Eye (tissue), 1 donor: ENCODE results near the gene TSHZ3.
A peak's percentile ranks its signal among the peaks of the same experiment; 100 is the strongest.

Experiments used
- DNase-seq: peaks from one replicate; pipeline ENCODE4 v3.0.0-alpha.2; 2015

Gene TSHZ3, protein sequence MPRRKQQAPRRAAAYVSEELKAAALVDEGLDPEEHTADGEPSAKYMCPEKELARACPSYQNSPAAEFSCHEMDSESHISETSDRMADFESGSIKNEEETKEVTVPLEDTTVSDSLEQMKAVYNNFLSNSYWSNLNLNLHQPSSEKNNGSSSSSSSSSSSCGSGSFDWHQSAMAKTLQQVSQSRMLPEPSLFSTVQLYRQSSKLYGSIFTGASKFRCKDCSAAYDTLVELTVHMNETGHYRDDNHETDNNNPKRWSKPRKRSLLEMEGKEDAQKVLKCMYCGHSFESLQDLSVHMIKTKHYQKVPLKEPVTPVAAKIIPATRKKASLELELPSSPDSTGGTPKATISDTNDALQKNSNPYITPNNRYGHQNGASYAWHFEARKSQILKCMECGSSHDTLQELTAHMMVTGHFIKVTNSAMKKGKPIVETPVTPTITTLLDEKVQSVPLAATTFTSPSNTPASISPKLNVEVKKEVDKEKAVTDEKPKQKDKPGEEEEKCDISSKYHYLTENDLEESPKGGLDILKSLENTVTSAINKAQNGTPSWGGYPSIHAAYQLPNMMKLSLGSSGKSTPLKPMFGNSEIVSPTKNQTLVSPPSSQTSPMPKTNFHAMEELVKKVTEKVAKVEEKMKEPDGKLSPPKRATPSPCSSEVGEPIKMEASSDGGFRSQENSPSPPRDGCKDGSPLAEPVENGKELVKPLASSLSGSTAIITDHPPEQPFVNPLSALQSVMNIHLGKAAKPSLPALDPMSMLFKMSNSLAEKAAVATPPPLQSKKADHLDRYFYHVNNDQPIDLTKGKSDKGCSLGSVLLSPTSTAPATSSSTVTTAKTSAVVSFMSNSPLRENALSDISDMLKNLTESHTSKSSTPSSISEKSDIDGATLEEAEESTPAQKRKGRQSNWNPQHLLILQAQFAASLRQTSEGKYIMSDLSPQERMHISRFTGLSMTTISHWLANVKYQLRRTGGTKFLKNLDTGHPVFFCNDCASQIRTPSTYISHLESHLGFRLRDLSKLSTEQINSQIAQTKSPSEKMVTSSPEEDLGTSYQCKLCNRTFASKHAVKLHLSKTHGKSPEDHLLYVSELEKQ

DNA sequence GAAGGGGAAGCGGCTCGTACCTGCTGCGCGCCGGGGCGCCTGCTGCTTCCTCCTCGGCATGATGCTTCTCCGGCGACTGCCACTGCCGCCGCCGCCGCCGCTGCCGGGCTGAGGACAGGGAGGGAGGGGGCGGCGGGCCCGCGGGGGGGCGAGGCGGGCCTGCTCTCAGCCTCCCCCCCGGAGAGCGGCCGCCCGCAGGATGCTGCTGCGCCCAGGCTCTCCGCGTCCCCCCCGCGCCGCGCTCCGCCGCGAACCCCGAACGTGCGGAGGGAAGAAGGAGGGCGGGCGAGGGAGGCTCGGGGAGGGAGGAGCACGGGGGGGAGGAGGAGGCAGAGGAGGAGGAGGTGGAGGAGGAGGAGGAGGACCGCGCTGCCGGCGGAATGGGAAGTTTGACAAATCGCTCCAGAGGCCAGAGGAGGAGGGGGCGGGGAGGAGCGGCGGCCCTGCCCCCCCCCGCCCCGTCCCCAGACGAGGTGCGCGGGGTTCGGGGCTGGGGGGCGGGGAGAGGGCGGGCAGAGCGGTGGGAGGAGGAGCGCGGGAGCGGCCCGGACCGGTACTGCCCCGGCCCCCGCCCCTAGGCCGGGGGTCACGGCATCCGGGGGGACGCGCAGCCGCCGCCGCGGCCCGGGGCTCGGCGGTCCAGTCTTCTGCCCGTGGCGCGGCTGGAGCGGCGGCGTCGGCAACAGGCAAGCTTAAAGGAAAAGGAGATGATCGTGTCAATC lies at the start of gene TSHZ3:
TSS of gene TSHZ3 (minus strand) at position 277 of the 722 bp plus-strand sequence. CDS start at position 60, 217 bp downstream.
- peak; percentile 89 for DNase-seq

DNA sequence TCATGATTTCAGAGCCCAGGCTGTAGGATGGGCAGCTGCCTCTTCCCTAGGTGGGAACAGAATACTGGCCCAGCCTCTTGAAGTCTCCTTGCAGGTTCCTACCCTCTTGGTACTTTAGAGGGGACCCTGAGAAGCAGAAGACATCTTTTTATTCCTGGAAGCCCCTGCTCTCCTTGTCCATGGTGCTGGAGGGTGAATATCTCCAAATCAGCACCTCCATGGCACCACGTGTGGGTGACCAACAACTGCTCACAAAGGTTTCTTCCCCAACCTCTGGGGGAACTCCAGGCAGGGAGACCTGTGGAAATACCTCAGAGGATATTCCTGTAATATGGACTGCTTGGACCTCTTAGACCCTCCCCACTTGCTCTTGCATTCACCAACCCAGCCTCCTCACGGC lies 48.1 kb upstream of the TSHZ3 start:
- DNase-seq, result no peak

DNA sequence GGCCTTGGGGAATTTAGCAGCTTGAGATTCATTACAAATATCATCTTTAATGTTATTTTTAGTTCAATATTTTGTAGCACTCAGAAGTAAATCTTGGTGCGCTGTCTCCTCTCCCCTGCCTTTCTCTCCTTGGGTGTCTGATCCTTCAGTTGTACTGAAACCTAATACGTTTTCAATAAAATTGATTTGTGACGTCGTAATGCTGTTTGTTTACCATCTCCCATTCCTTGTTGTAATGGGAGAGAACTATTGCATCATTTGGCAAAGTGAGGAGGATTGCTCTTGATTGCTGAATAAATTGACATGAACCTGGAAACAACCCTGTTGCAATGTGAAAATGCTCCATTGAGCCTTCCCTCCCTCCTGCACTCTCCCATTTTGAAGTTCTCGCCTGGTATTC lies 43.2 kb upstream of the TSHZ3 start:
- no peak for DNase-seq

DNA sequence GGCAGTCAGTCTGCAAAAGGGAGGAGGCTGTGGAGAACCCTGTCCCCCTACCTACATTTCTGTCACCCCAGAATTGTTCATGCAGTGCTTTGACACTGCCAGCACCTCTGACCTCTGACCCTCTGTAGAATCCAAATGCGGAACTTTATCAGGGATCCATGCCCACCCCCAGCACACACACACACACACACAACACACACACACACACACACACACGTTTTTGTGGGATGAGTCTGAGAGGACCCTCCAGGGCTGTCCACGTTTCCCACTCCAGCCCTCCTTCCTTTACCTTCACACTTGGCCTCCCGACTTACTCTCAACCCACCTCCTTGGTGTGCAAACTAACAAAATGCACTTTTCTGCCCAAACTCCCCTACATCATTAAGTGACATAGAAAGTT lies 42.3 kb upstream of the TSHZ3 start:
- DNase-seq, result no peak

DNA sequence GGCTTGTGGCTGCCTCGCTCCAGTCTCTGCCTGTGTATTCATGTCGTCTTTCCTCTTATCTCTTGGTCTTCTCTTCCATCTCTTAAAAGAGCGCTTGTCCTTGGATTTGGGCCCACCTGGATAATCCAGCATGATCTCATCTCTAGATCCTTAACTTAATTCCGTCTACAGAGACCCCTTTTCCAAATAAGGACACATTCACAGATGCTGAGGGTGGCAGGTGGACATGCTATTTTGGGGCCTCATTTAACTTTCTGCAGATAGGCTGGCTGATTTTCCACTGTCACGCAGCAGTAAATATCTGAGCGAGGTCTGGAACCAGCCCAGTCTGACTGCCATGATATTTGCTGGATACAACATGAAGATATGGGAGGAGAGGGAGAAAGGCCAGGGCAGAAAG lies 41.5 kb upstream of the TSHZ3 start:
- no peak for DNase-seq

DNA sequence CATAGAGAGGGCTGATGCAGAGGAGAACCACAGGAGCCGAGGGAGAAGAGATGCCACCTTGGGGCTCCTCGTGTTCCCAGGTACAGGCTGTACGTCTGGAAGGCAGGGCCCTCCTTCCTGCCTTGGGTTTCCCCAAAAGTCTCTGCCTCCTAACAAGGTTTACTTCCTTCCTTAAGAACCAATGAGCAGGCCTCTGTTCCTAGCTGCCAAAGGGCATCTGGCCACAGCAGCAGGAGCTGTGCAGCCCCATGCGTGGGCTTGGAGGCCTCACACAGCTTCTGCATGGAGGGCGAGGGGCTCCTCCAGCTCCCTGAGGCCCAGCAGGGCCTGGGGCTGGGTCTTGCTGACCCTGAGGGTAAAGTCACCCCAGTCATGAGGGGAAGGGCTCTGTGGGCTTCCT lies 40.6 kb upstream of the TSHZ3 start:
- DNase-seq, result no peak

DNA sequence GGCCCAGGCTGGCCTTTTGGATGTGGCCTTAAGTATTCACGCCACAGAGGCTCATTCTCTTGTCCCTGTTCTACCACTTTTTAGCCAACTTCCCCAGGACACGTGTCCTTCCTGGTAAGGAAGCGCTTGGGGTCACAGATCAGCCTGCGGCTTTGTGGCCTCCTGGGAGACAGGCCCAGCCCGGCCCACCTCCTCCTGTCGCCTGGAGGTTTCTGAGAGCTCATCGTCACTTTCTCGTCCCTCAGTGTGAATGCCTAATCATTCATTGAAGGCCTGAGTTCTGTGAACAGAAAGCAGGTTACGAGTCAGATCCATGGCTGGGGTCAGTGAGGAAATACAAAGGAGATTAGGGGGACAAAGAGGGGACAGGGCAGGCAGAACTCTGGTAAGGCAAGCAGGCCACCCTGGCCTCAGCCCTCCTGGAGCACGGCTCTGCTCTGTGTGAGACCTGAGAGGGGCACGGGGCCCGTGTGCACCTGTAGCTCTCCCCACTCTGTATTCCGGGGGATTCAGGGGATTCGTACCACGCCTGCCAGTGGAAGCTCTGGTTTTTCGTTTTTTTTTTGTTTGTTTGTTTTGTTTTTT lies 38.6 kb upstream of the TSHZ3 start:
- DNase-seq, result peak; percentile 74

DNA sequence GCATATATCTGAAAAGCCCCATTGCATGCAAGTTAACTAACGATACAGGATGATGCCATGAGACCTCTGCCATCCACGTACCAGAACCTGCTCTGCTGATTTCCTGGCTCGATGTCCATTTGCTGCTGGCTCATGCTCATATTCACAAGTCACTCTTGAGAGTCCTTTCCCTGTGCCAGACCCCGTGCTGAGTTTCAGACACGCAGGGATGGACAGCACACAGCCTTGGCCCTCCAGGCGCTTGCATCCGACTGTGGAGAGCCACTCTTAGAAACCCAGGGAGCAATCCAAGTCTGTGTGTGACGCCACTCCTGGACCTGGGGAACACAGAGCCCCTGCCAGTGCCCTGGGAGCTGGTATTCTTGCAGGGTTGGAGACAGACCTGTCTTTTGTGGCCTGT lies 37.6 kb upstream of the TSHZ3 start:
- no peak for DNase-seq

DNA sequence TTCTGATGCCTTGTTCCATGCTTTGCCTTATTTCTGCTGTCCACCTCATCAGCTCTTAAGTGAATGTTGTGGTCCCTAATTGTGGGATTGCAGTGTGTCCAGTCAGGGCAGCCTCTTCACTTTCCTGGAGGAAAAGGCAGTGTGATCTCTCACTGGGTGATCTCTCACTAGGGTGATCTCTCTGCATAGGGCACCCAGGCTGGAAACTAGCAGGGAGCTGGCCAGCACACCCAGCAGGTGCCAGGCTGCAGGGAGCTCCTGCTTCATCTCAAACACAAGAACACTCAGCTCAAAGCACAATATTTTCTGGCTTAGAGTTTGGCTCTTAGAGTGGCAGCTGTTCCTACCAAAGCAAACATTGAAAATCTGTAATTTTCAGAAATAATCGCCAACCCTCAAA lies 36.5 kb upstream of the TSHZ3 start:
- no peak for DNase-seq

DNA sequence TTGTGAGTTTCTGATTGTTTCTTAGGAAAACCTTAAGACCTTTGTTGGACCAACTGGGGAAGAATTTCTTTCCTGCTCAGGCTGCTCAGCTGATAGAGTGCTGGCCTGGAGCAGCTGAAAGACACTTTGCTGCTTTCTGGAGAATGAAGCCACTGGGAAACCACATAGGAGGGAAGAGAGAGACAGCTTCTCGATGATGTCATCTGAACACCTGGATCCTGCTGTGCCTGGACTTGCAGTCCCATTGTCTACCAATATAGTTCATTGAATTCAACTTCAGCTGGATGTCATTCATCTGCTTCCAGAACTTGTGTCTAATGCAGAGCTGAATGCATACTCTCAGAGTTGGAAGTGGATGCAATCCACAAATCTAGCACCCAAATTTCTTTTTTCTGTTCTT lies 34.3 kb upstream of the TSHZ3 start:
- no peak for DNase-seq

DNA sequence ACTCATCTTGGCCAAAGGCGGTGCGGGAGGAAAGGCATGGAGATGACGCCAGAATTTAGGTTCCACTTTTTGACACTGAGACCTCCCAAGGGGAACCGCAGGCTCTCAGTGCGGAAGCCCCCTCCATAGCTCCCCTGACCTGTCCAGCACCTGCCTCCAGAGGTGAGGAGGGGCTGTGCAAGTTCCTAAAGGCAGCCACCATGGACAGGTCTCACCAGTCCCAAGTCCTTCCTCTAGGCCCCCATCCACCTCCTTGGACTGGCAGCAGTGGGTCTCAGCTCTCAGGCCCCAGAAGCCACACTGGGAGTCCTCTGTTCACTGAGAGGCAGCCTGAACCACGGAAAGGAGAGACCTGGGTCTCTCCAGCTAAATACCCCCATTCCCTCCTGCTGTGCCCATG lies 31.6 kb upstream of the TSHZ3 start:
- DNase-seq, result no peak

DNA sequence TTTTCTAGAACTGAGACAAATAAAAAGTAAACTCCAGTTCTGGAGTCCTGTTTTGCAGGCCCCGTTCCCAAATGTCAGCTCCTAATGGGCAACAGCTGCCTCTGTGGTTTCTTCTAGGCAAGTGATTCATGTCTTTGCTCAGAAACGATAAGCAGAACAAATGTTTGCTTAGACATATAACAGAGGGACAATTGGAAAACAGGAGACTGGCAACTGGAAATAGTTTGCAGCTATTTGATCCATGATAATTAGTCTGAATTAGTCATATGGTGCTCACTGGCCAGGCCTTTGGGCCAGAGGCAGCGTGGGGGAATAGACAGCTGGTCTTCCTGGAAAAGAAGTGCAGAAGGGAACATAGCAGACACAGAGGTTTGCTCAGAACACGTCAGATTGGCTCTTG lies 29.2 kb upstream of the TSHZ3 start:
- peak; percentile 54 for DNase-seq

DNA sequence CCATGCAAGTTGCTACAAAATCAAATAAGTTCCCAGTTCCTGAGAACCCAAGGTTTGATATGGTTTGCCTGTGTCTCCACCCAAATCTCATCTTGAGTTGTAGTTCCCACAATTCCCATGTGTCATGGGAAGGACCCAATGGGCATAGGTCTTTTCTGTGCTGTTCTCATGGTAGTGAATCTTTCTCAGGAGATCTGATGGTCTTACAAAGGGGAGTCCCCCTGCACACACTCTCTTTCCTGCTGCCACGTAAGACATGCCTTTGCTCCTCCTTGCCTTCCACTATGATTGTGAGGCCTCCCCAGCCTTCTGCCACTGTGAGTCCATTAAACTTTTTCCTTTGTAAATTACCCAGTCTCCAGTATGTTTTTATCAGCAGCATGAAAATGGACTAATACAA lies 28.5 kb upstream of the TSHZ3 start:
- DNase-seq, result no peak

DNA sequence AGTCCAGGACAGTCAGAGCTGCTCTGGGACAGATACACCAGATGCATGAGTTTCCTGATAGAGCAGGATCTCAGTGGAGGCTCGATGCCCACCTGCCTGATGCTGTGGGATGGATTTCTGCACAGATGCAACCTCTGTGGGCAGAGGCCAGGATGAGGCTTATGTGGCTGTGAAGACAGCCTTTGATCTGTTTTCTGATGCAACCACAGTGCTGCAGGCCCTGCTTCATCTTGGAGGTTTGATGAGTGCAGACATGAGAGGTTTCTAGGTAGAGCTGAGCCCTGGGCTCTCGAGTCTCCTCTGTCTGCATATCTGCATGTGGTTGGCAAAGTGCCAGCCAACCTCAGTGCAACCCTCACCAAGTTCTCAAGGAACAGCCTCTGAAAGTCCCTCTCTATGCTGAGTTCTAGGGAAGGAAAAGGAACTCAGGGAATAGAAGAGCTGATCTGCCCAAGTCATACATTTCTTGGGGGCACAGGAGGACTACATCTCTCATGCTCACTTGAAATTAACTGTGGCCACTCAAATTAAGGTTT lies 23.1 kb upstream of the TSHZ3 start:
- DNase-seq, result no peak

DNA sequence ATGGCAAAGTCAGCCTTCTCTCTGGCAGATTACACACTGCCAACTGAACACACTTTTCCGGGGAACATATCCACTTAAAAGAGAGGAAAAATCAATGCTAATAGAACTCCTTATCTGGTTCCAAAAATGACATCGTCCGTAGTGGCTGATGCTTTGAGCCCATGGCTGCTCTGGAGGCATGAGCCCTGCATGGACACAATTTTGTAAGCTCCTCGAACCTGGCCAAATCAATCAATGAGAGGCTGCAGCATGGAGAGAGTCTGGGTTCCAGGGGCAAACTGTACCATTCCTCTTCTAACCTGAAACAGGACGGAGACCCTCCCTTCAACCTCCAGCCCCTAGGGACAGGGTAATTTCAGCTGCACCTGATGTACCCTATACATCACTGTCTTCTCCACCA lies 21.0 kb upstream of the TSHZ3 start:
- no peak for DNase-seq

DNA sequence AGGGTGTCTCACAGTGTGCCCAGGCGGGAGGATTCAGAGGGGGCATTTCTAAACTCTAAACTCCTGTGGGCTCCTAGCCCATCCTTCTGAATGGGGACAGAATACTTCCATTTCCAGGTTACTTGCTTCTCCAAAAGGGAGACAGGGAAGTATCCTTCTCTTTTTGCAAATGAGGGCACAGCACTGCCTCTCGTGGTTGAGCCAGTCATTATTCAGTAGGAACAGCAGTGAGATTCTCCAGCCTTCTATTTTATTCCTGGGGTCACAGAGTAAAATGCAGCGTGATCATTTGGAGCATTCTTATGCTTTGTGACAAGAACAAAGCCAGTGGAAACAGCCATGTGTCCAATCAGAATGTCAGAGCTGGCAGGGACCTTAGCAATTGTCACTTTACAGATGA lies 15.7 kb upstream of the TSHZ3 start:
- no peak for DNase-seq

DNA sequence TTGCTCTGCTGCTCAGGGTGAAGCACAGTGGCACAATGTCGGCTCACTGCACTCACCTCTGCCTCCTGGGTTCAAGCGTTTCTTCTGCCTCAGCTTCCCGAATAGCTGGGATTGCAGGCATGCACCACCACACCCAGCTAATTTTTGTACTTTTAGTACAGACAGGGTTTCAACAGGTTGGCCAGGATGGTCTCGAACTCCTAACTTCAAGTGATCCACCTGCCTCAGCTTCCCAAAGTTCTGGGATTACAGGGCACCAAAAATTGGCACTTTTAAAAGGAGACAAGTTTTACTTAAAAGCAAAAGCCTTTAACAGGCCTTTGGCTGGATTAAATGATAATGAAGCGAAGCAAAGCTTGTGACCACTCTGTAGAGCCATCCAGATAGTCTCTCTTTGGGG lies 12.5 kb upstream of the TSHZ3 start:
- DNase-seq, result no peak

DNA sequence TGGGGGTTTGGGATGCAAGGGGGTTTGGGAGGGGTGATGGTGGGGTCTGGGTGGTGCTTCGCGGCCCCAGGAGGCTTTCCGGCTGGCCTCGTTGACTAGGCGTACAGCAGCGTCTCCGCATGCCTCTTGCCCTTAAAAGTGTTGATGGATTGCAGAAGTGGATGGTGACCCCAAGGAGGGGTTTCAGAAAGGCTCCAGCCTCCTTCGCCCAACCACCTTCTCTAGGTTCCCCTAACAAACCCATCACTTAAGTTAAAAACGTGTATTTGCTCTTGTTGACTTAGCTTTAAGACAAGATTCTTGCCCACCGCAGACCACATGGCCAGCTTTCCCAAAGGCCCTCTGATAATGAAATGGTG lies 8.1 kb upstream of the TSHZ3 start:
- DNase-seq, result no peak

DNA sequence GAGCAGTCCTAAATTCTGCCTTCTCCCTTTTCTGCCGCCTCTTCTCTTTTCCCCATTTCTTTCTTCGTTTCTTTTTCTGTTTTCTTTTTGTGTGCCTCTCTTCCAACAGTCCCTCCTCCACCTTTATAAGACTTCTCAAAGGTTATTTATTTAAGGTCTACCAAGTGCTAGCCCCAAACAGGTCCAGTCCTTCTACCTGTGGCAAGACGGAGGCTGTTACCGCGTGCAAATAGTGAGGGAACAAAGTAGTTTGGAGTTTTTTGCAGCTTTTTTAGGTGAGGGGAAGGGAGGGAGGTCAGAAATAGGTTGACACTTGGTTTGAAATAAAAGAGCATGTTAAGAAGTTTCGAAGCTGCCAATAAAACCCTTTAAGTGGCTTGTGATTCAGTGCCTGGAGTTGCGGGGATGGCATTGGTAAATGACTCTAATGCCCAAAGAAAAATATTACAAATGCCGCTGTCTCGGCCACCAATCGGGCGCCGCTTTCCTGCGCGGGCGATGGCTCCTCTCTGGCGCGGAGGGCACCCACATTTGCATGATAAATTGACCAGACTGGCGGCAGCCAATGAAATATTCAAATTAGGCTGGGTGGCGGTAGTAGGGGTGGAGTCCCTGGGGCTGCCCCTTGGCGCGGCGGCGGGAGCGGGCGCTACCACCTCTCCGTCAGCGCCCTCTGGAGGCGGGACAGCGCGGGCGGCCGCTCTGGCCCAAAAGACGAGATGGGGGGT lies 7.5 kb upstream of the TSHZ3 start:
- DNase-seq, result peak; percentile 47

DNA sequence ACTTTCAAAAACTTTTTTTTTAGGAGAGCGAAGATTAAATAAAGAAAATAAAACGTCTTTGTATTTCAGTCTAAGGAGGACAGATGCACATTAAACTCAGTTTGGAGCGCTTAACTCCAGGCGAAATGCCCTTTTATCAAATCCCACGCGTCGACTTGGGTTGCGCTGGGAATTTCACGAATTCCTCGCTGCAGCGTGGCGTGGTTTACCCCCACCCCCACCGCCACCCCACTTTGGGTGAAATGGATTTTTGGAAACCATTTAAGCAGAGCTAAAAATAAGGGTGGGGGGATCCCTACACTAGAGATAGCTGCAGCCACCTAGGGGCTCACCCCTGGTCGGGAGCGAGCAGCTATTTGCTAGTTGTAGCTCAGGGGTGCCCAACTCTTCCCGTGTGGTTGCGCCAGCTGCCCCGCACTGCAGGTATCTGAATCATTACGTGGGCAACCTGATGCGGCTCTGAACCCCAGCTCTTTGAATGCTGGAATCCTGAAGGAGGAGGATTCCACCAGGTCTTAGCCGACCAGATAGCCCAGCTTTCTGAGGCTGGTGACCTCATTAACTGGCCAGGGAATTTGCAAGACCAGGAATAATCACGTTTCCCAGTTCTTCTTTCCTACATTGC lies 6.5 kb upstream of the TSHZ3 start:
- DNase-seq, result peak; percentile 62
